Vagina (tissue), 2 donors: ENCODE measurements around the gene PDE2A.

Source experiments
- POLR2AphosphoS5 ChIP-seq, 2 donors: sonication (generic); formaldehyde crosslinking; IDR thresholded peaks; one replicate each; pipeline ENCODE4 v1.9.0; 2017; ENCODE audit warnings: antibody characterized with exemption in 2 of 2, mild to moderate bottlenecking in 2 of 2, low read depth in 1 of 2; ENCODE audit not compliant: insufficient read depth in 1 of 2
- TF ChIP-seq, protein P1 (sequence below), 3 experiments: fragments of 450-650 bp in 2 of 3; fragments of 200-600 bp in 1 of 3; sonication (generic) in 1 of 3; IDR thresholded peaks; one replicate each; pipeline ENCODE4 v1.5.1; 2017 to 2019; ENCODE audit warnings: antibody characterized with exemption in 3 of 3, mild to moderate bottlenecking in 2 of 3, moderate library complexity in 2 of 3

DNA sequence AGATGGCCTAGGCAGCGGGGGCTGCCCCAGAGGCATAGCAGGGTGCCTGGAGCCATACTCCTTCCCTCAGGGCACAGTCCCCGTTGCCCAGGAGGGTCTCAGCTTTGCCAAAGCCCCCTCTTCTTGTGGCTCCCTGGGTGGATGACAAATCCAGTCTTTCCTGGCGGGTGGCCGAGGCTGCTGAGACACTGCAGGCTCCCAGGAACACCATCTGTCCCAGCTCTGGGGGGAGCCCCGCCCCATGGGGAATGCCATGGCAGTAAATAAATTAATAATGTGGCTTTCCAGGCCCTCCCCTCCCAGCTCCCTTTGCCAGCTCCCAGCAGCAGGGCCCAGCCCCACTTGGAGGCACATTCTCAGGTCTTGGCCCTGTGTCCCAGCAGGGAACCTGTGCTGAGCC lies 45.0 kb downstream of the PDE2A start:
- TF ChIP-seq, protein P1, sequence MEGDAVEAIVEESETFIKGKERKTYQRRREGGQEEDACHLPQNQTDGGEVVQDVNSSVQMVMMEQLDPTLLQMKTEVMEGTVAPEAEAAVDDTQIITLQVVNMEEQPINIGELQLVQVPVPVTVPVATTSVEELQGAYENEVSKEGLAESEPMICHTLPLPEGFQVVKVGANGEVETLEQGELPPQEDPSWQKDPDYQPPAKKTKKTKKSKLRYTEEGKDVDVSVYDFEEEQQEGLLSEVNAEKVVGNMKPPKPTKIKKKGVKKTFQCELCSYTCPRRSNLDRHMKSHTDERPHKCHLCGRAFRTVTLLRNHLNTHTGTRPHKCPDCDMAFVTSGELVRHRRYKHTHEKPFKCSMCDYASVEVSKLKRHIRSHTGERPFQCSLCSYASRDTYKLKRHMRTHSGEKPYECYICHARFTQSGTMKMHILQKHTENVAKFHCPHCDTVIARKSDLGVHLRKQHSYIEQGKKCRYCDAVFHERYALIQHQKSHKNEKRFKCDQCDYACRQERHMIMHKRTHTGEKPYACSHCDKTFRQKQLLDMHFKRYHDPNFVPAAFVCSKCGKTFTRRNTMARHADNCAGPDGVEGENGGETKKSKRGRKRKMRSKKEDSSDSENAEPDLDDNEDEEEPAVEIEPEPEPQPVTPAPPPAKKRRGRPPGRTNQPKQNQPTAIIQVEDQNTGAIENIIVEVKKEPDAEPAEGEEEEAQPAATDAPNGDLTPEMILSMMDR (IDR thresholded peaks at IDR 0.05), result no peak
- no peak for TF ChIP-seq POLR2AphosphoS5 (IDR thresholded peaks at IDR 0.05; ENCODE audit: insufficient read depth in 1 of 2, low read depth in 1 of 2)
